Prostate gland (tissue), 2 donors: ENCODE measurements around the gene SLC35F2.

Experiments used
- CTCF ChIP-seq, 4 experiments: fragments of 200-600 bp in 2 of 4; fragments of 450-650 bp in 2 of 4; sonication (generic) in 2 of 4; IDR thresholded peaks; 1 replicate in 3 of 4; 2 replicates in 1 of 4; pipeline ENCODE4 v1.5.1; 2016 to 2019; ENCODE audit warnings: antibody characterized with exemption in 4 of 4, mild to moderate bottlenecking in 2 of 4, moderate library complexity in 2 of 4
- POLR2A ChIP-seq: fragments of 450-650 bp; IDR thresholded peaks from one replicate; pipeline ENCODE4 v1.6.1; 2016; ENCODE audit warnings: antibody characterized with exemption, mild to moderate bottlenecking
- POLR2AphosphoS5 ChIP-seq: sonication (generic); formaldehyde crosslinking; IDR thresholded peaks from one replicate; pipeline ENCODE4 v1.6.1; 2017; ENCODE audit warnings: antibody characterized with exemption

- no peak for TF ChIP-seq CTCF (IDR thresholded peaks at IDR 0.05)
- TF ChIP-seq POLR2AphosphoS5, result no peak
- no peak for TF ChIP-seq POLR2A
These were observed 8.8 kb downstream of the SLC35F2 start for GRCh38 chr11:107849790-107850189.
